NCI-H2171 (cell line): ENCODE data around the gene PCMT1.

Experiments
- DNase-seq: peaks from one replicate; lab custom pipeline; 2025; lab: John Stamatoyannopoulos, UW

The PCMT1 gene

GRCh38 chr6:149855040-149855654 is 105.6 kb downstream of the PCMT1 start:
- no peak for DNase-seq

GRCh38 chr6:149855741-149856140 is 106.2 kb downstream of the PCMT1 start:
- DNase-seq: no peak

- DNase-seq: no peak
These were observed 106.9 kb downstream of the PCMT1 start for GRCh38 chr6:149856256-149856994.

GRCh38 chr6:149857541-149857940 is 108.0 kb downstream of the PCMT1 start:
- no peak for DNase-seq

GRCh38 chr6:149859368-149859767 is 109.8 kb downstream of the PCMT1 start:
- DNase-seq: no peak

- no peak for DNase-seq
These were observed 110.4 kb downstream of the PCMT1 start for GRCh38 chr6:149859938-149860337.

GRCh38 chr6:149860513-149860833 is 110.9 kb downstream of the PCMT1 start:
- DNase-seq: no peak
